ENCODE data around the gene CTCFL. TPM values are rescaled to one million over a fixed set of nuclear protein-coding genes. Genes with fewer than 3 reads are reported as not detected.

CTCFL gene
- total and polyA plus RNA-seq, 2 donors (not counting 1 experiment from before 2014, with no cell fraction given): not detected

DNA sequence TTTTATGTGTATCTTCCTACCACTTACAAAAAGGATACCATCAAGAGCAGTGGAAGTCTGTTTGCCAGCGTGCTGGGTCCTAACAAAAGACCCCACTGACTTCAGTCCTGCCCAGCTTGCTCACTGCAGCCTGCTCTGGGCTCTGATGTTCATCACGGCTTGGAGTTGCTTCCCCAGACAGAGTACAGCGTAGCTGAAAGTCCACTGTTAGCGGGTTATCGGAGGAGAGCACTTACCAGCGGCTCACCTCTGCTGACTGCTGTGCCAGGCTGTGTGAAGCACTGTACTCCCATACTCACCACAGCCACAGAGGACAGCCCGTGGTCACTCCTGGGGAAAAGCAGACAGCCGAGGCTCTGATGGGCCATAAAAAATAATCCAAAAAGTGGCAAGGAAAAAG is 40.2 kb downstream of the CTCFL start:
- no peak overlapping the region for H3K4me2 ChIP-seq (ENCODE audit: extremely low read depth, insufficient read depth, low read length)
- no peaks in the 10 kb centered on the region for H3K9me3 ChIP-seq (ENCODE audit: control insufficient read depth, insufficient read depth, low read depth, low read length)
- H3K27ac ChIP-seq (ENCODE audit: insufficient read depth, low read length): no peak overlapping the region
- no peak overlapping the region for H3K4me3 ChIP-seq (replicated peaks in 1 of 4; ENCODE audit: control extremely low read depth in 1 of 4, insufficient read depth in 1 of 4, low read depth in 3 of 4, low read length in 4 of 4)
- no peaks in the 10 kb centered on the region for H3K36me3 ChIP-seq (ENCODE audit: control insufficient read depth, insufficient read depth, low read length)
- H3K4me1 ChIP-seq (ENCODE audit: control insufficient read depth, extremely low read depth, insufficient read depth, low read length): no peaks in the 10 kb centered on the region
- no peak for TF ChIP-seq EZH2 (IDR thresholded peaks at IDR 0.05; ENCODE audit: low read length, missing control alignments)
- TF ChIP-seq, protein P1, sequence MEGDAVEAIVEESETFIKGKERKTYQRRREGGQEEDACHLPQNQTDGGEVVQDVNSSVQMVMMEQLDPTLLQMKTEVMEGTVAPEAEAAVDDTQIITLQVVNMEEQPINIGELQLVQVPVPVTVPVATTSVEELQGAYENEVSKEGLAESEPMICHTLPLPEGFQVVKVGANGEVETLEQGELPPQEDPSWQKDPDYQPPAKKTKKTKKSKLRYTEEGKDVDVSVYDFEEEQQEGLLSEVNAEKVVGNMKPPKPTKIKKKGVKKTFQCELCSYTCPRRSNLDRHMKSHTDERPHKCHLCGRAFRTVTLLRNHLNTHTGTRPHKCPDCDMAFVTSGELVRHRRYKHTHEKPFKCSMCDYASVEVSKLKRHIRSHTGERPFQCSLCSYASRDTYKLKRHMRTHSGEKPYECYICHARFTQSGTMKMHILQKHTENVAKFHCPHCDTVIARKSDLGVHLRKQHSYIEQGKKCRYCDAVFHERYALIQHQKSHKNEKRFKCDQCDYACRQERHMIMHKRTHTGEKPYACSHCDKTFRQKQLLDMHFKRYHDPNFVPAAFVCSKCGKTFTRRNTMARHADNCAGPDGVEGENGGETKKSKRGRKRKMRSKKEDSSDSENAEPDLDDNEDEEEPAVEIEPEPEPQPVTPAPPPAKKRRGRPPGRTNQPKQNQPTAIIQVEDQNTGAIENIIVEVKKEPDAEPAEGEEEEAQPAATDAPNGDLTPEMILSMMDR (conservative IDR thresholded peaks at IDR 0.05 in 1 of 2, IDR thresholded peaks at IDR 0.05 in 1 of 2; ENCODE audit: low read depth in 1 of 2, low read length in 2 of 2): no peak
- peaks cover 5% of the 10 kb centered on the region for H3K27me3 ChIP-seq (ENCODE audit: control insufficient read depth, insufficient read depth, low read length)
- H2AFZ ChIP-seq (ENCODE audit: low read length): no peak overlapping the region
- H3K79me2 ChIP-seq (ENCODE audit: control insufficient read depth, insufficient read depth, low read length): no peaks in the 10 kb centered on the region
- H4K20me1 ChIP-seq (ENCODE audit: control insufficient read depth, extremely low read depth, insufficient read depth, low read length): no peaks in the 10 kb centered on the region
- H3K9ac ChIP-seq (ENCODE audit: insufficient read depth, low read length): no peak overlapping the region
- DNase-seq (ENCODE audit: low read depth in 2 of 2): no peak

DNA sequence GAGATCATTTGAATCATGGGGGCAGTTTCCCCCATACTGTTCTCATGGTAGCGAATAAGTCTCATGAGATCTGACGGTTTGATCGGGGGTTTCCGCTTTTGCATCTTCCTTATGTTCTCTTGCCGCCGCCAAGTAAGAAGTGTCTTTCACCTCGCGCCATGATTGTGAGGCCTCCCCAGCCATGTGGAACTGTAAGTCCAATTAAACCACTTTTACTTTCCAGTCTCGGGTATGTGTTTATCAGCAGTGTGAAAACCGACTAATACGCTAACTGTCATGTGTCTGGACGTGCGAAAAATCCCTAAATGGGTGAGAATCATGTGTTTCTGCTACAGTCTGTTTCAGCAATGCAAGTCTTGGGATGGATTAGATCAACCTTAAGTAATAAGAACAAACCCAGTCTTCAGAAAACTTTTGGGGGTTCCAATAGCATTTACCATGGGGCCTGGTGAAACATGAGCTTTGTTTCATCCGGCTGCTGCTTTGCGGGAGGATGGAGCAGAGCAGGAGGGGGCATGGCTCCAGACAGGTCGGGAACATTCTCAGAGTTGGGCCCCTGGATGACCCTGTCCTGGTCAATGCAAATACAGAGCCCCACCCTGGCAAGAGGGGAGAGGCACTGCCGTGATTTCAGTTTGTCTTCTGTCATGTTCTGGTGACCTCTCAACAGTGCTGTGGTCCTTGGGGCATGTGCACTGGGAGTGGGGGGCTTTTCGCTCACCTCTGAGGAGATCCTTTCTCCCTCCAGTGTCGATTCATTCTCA is 41.5 kb downstream of the CTCFL start:
- no peak overlapping the region for H3K9ac ChIP-seq (ENCODE audit: insufficient read depth, low read length)
- no peaks in the 10 kb centered on the region for H4K20me1 ChIP-seq (ENCODE audit: control insufficient read depth, extremely low read depth, insufficient read depth, low read length)
- DNase-seq (ENCODE audit: low read depth in 2 of 2): no peak
- H3K9me3 ChIP-seq (ENCODE audit: control insufficient read depth, insufficient read depth, low read depth, low read length): no peaks in the 10 kb centered on the region
- no peak overlapping the region for H3K4me3 ChIP-seq (replicated peaks in 1 of 4; ENCODE audit: control extremely low read depth in 1 of 4, insufficient read depth in 1 of 4, low read depth in 3 of 4, low read length in 4 of 4)
- no peak overlapping the region for H3K27ac ChIP-seq (ENCODE audit: insufficient read depth, low read length)
- no peak overlapping the region for H3K4me2 ChIP-seq (ENCODE audit: extremely low read depth, insufficient read depth, low read length)
- H3K79me2 ChIP-seq (ENCODE audit: control insufficient read depth, insufficient read depth, low read length): no peaks in the 10 kb centered on the region
- H3K27me3 ChIP-seq (ENCODE audit: control insufficient read depth, insufficient read depth, low read length): peaks cover 5% of the 10 kb centered on the region
- H2AFZ ChIP-seq (ENCODE audit: low read length): no peak overlapping the region
- no peaks in the 10 kb centered on the region for H3K4me1 ChIP-seq (ENCODE audit: control insufficient read depth, extremely low read depth, insufficient read depth, low read length)
- TF ChIP-seq EZH2 (IDR thresholded peaks at IDR 0.05; ENCODE audit: low read length, missing control alignments): no peak
- TF ChIP-seq, protein P1 (conservative IDR thresholded peaks at IDR 0.05 in 1 of 2, IDR thresholded peaks at IDR 0.05 in 1 of 2; ENCODE audit: low read depth in 1 of 2, low read length in 2 of 2): no peak
- no peaks in the 10 kb centered on the region for H3K36me3 ChIP-seq (ENCODE audit: control insufficient read depth, insufficient read depth, low read length)

DNA sequence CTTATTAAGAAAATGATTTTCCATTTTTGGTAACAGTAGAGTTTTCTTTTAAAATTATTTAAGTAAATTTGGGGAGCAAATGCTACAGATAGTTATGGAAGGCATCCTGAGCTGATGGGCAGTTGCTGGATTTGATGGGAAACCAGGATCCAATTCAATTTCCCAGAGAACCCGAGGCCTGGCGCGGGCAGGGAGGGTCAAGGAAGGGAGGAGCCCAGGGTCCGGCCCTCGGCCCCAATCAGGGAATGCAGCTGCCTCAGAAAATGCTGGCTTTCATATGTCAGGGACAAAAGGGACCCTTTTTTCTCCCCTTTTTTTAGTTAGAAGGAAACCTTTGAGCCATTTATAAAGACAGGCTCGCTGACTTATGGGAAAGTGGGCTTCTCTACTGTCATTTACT is 42.1 kb downstream of the CTCFL start:
- H3K79me2 ChIP-seq (ENCODE audit: control insufficient read depth, insufficient read depth, low read length): no peaks in the 10 kb centered on the region
- no peak for DNase-seq (ENCODE audit: low read depth in 2 of 2)
- no peak for TF ChIP-seq EZH2 (IDR thresholded peaks at IDR 0.05; ENCODE audit: low read length, missing control alignments)
- TF ChIP-seq, protein P1 (conservative IDR thresholded peaks at IDR 0.05 in 1 of 2, IDR thresholded peaks at IDR 0.05 in 1 of 2; ENCODE audit: low read depth in 1 of 2, low read length in 2 of 2): no peak
- no peaks in the 10 kb centered on the region for H3K4me1 ChIP-seq (ENCODE audit: control insufficient read depth, extremely low read depth, insufficient read depth, low read length)
- H3K4me2 ChIP-seq (ENCODE audit: extremely low read depth, insufficient read depth, low read length): no peak overlapping the region
- no peaks in the 10 kb centered on the region for H3K9me3 ChIP-seq (ENCODE audit: control insufficient read depth, insufficient read depth, low read depth, low read length)
- peaks cover 8% of the 10 kb centered on the region for H3K27me3 ChIP-seq (ENCODE audit: control insufficient read depth, insufficient read depth, low read length)
- H3K36me3 ChIP-seq (ENCODE audit: control insufficient read depth, insufficient read depth, low read length): no peaks in the 10 kb centered on the region
- H3K27ac ChIP-seq (ENCODE audit: insufficient read depth, low read length): no peak overlapping the region
- no peaks in the 10 kb centered on the region for H4K20me1 ChIP-seq (ENCODE audit: control insufficient read depth, extremely low read depth, insufficient read depth, low read length)
- H3K4me3 ChIP-seq (replicated peaks in 1 of 4; ENCODE audit: control extremely low read depth in 1 of 4, insufficient read depth in 1 of 4, low read depth in 3 of 4, low read length in 4 of 4): no peak overlapping the region
- H3K9ac ChIP-seq (ENCODE audit: insufficient read depth, low read length): no peak overlapping the region
- H2AFZ ChIP-seq (ENCODE audit: low read length): no peak overlapping the region

Measured in fibroblast of lung (primary cell).